CD14-positive monocyte (primary cell): Measurements from ENCODE around the gene ARHGEF6. TPM values are rescaled to one million over a fixed set of nuclear protein-coding genes. Genes with fewer than 3 reads are reported as not detected.

Experiments
- DNase-seq, 3 donors: peaks; one replicate each; pipeline ENCODE4 v3.0.0-alpha.2; 2011 to 2022
- H2AFZ ChIP-seq: 2 replicates; pipeline ENCODE4 v1.6.0; 2012; ENCODE audit warnings: mild to moderate bottlenecking, low read depth, low read length, inconsistent platforms; ENCODE audit not compliant: insufficient read depth, poor library complexity, severe bottlenecking
- H3K27ac ChIP-seq, 2 donors: 1 replicate in 1 of 2; 2 replicates in 1 of 2; pipeline ENCODE4 v1.5.1; 2012 to 2013; ENCODE audit warnings: low read length in 2 of 2, control low read depth in 1 of 2, inconsistent platforms in 1 of 2, low read depth in 1 of 2, mild to moderate bottlenecking in 1 of 2
- H3K27me3 ChIP-seq, 2 donors: one replicate each; pipeline versions ENCODE4 v1.6.0 to v1.6.1; 2011 to 2013; ENCODE audit warnings: low read length in 2 of 2; ENCODE audit not compliant: control insufficient read depth in 2 of 2, insufficient read depth in 2 of 2
- H3K36me3 ChIP-seq, 2 donors: replicated peaks in 1 of 2; 1 replicate in 1 of 2; 2 replicates in 1 of 2; pipeline versions ENCODE4 v1.5.1 to v1.6.1; 2012 to 2013; ENCODE audit warnings: low read length in 2 of 2, control low read depth in 1 of 2, inconsistent platforms in 1 of 2, mild to moderate bottlenecking in 1 of 2; ENCODE audit not compliant: insufficient read depth in 2 of 2, control insufficient read depth in 1 of 2
- H3K4me1 ChIP-seq, 2 donors: 1 replicate in 1 of 2; 2 replicates in 1 of 2; pipeline versions ENCODE4 v1.5.1 to v1.6.1; 2012 to 2013; ENCODE audit warnings: low read length in 2 of 2, control low read depth in 1 of 2, inconsistent platforms in 1 of 2, mild to moderate bottlenecking in 1 of 2, moderate library complexity in 1 of 2; ENCODE audit not compliant: insufficient read depth in 2 of 2, control insufficient read depth in 1 of 2
- H3K4me2 ChIP-seq: replicated peaks from 2 replicates; pipeline ENCODE3; 2012; ENCODE audit warnings: low read length, moderate library complexity, mild to moderate bottlenecking; ENCODE audit not compliant: poor library complexity, severe bottlenecking; ENCODE audit errors: extremely low read depth
- H3K4me3 ChIP-seq, 3 experiments: fragments of 200-600 bp in 1 of 3; sonication (generic) in 1 of 3; replicated peaks in 1 of 3; 1 replicate in 2 of 3; 2 replicates in 1 of 3; pipeline ENCODE4 v1.5.1; 2011 to 2013; ENCODE audit warnings: low read length in 3 of 3, mild to moderate bottlenecking in 3 of 3, control low read depth in 2 of 3, low read depth in 2 of 3, inconsistent platforms in 1 of 3, moderate library complexity in 1 of 3
- H3K79me2 ChIP-seq: 2 replicates; pipeline ENCODE4 v1.6.0; 2012; ENCODE audit warnings: mild to moderate bottlenecking, control low read depth, inconsistent platforms, low read length, moderate library complexity; ENCODE audit not compliant: insufficient read depth
- H3K9ac ChIP-seq: 2 replicates; pipeline ENCODE4 v1.6.0; 2017; ENCODE audit warnings: low read length, mild to moderate bottlenecking; ENCODE audit not compliant: insufficient read depth, poor library complexity, severe bottlenecking
- H3K9me3 ChIP-seq, 2 donors: replicated peaks in 1 of 2; 1 replicate in 1 of 2; 2 replicates in 1 of 2; pipeline versions ENCODE4 v1.5.1 to v1.6.1; 2012 to 2013; ENCODE audit warnings: low read length in 2 of 2, control low read depth in 1 of 2; ENCODE audit not compliant: control insufficient read depth in 1 of 2, insufficient read depth in 1 of 2
- H4K20me1 ChIP-seq: 2 replicates; pipeline ENCODE4 v1.6.0; 2012; ENCODE audit warnings: mild to moderate bottlenecking, low read length, control low read depth, moderate library complexity; ENCODE audit not compliant: insufficient read depth
- H3K27ac Mint-ChIP-seq, 7 donors: one replicate each; pipeline ENCODE4 v1.8.0; 2020; ENCODE audit warnings: mild to moderate bottlenecking in 7 of 7, mixed read lengths in 7 of 7, moderate library complexity in 6 of 7, inconsistent platforms in 2 of 7
- H3K27me3 Mint-ChIP-seq, 3 donors: one replicate each; pipeline ENCODE4 v1.8.0; 2021 to 2022; ENCODE audit warnings: low read depth in 3 of 3, mild to moderate bottlenecking in 3 of 3, mixed read lengths in 3 of 3, moderate library complexity in 3 of 3, inconsistent platforms in 1 of 3
- H3K36me3 Mint-ChIP-seq, 2 donors: one replicate each; pipeline ENCODE4 v1.8.0; 2020; ENCODE audit warnings: mixed read lengths in 2 of 2, inconsistent platforms in 1 of 2, mild to moderate bottlenecking in 1 of 2
- H3K4me1 Mint-ChIP-seq: one replicate; pipeline ENCODE4 v1.8.0; 2020; ENCODE audit warnings: mild to moderate bottlenecking, mixed read lengths
- H3K4me3 Mint-ChIP-seq, 2 donors: one replicate each; pipeline ENCODE4 v1.8.0; 2020; ENCODE audit warnings: mild to moderate bottlenecking in 2 of 2, mixed read lengths in 2 of 2, moderate library complexity in 1 of 2
- H3K9me3 Mint-ChIP-seq, 7 donors: one replicate each; pipeline ENCODE4 v1.8.0; 2020 to 2022; ENCODE audit warnings: mixed read lengths in 7 of 7, mild to moderate bottlenecking in 6 of 7, moderate library complexity in 6 of 7, inconsistent platforms in 2 of 7
- WGBS: methylation state at CpG from one replicate; pipeline ENCODE4 v1.1.5; 2013; ENCODE audit warnings: missing lambda C conversion rate; ENCODE audit not compliant: insufficient coverage; 5-methylcytosine and 5-hydroxymethylcytosine counted together
- intact Hi-C, 2 donors: fragments of 100-400 bp; cut with micrococcal nuclease; formaldehyde crosslinking; loops; one replicate each; pipeline versions ENCODE4 v1.15.0 to v1.15.1; 2023
- polyA plus RNA-seq, 3 donors: library from polyadenylated mRNA; depleted of rRNA in 1 of 3; unstranded in 2 of 3; stranded (reverse) in 1 of 3; fragments of 300-500 nt in 2 of 3; fragments of >200 nt in 1 of 3; fragmentation: Illumina TruSeq in 2 of 3; gene quantifications; 1 replicate in 2 of 3; 2 replicates in 1 of 3; pipeline ENCODE4 v1.2.3, GENCODE V29; 2012 to 2021
- TF ChIP-seq, protein P1 (sequence below): fragments of 200-600 bp; IDR thresholded peaks from one replicate; pipeline ENCODE4 v1.8.0; 2022; ENCODE audit warnings: antibody characterized with exemption, mild to moderate bottlenecking

The ARHGEF6 gene
- polyA plus RNA-seq, 3 donors, result 51.4 to 79.2 (median 57.0) TPM

DNA sequence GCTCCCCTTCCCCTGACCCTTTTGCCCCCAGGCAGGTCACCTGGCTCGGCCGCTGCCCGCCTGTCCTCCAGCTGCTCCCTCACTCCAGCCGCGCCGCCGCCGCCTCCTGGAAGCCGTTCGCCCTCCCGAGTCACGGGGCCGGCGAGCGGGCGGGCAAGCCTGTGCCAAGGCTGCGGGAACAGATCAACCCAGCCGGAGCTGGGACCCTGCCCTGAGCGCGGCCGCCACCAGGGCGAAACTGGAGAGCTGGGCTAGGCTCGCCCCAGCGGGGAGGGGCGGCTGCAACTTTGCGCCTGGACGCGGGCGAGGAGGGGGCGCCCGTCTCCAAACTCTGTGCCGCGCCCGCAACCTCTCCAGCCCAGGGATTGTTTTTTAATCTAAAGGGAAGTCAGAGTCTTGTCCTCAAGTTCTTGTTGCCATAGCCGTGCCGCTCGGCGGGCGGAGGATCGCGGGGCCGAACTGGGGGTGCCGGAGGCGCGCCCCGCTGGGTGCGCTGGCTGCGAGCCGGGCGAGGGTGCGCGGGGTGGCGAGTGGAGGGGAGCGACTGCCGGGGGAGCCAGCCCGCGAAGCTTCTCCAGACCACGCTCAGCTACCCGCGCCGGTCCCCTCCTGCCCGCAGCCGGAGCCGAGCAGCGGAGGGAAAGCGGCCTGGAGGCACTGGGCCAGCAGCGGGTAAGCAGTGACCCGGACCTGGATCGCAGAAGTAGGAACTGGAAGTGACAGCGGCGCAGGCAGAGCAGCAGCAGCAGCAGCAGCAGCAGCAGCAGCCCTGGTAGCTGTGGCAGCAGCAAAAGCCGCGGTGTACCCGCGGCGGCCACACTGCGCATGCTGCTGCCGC, 13.4 kb downstream of the ARHGEF6 start:
- Histone ChIP-seq H3K9ac (peak overlapping the region; percentile 71), H2AFZ (peak overlapping the region; percentile 72), H3K27me3 (no peaks in the 10 kb centered on the region), H3K27ac (peak overlapping the region; percentile 70 to 75), H3K9me3 (no peaks in the 10 kb centered on the region), H4K20me1 (no peaks in the 10 kb centered on the region), H3K4me1 (peaks cover 25 to 32% of the 10 kb centered on the region in 2 donors), H3K79me2 (peaks cover 87% of the 10 kb centered on the region), H3K4me2 (peak overlapping the region; percentile 73), H3K36me3 (no peaks in the 10 kb centered on the region), H3K4me3 (peak overlapping the region; percentile 56 to 78 (median 72))
- peak overlapping the region; percentile 75 to 94 (median 91) for H3K27ac Mint-ChIP-seq
- peaks cover 0 to 8% (median 0%) of the 10 kb centered on the region in 3 donors for H3K27me3 Mint-ChIP-seq
- WGBS, result under 1% methylated on average over 59 of the region's 78 CpGs
- H3K4me1 Mint-ChIP-seq, result peaks cover 36% of the 10 kb centered on the region
- peak; percentile 57 to 69 (median 64) for DNase-seq
- H3K4me3 Mint-ChIP-seq, result peak overlapping the region; percentile 81 to 86
- TF ChIP-seq, protein P1, sequence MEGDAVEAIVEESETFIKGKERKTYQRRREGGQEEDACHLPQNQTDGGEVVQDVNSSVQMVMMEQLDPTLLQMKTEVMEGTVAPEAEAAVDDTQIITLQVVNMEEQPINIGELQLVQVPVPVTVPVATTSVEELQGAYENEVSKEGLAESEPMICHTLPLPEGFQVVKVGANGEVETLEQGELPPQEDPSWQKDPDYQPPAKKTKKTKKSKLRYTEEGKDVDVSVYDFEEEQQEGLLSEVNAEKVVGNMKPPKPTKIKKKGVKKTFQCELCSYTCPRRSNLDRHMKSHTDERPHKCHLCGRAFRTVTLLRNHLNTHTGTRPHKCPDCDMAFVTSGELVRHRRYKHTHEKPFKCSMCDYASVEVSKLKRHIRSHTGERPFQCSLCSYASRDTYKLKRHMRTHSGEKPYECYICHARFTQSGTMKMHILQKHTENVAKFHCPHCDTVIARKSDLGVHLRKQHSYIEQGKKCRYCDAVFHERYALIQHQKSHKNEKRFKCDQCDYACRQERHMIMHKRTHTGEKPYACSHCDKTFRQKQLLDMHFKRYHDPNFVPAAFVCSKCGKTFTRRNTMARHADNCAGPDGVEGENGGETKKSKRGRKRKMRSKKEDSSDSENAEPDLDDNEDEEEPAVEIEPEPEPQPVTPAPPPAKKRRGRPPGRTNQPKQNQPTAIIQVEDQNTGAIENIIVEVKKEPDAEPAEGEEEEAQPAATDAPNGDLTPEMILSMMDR, result peak; percentile 49
- H3K36me3 Mint-ChIP-seq, result peaks cover 14 to 17% of the 10 kb centered on the region in 2 donors
- intact Hi-C loops, result loop anchor here in 1 of 2 donors (2.0 to 10.0 kb wide), 2 partner anchors 13 to 87 kb away; partner anchors contain the start of gene ARHGEF6
- H3K9me3 Mint-ChIP-seq, result peaks cover 0 to 3% (median 0%) of the 10 kb centered on the region in 7 donors

DNA sequence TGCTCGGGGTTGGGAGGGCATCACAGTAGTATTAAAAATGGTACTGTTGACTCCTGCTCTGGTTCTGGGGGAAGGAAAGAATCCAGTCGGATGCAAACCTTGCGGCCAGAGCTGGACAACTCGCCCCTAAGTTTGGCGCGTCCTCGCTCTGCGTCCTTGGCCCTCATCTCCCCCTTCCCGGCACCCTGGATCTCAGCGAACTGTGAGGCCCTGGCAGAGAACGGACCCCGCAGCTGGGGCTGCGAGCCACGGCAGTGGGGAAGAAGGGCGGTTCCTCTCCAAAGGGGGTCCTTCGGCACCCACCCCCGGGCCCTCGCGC, 14.0 kb downstream of the ARHGEF6 start:
- peaks cover 87% of the 10 kb centered on the region for H3K79me2 ChIP-seq
- peak overlapping the region; percentile 81 to 86 for H3K4me3 Mint-ChIP-seq
- peaks cover 10 to 13% of the 10 kb centered on the region in 2 donors for H3K36me3 Mint-ChIP-seq
- H3K36me3 ChIP-seq, result no peaks in the 10 kb centered on the region
- H3K9me3 Mint-ChIP-seq, result peaks cover 0 to 3% (median 0%) of the 10 kb centered on the region in 7 donors
- H3K4me1 ChIP-seq, result peaks cover 25 to 32% of the 10 kb centered on the region in 2 donors
- intact Hi-C loops, result loop anchor here in 1 of 2 donors (2.0 to 10.0 kb wide), 2 partner anchors 14 to 88 kb away; partner anchors contain the start of gene ARHGEF6
- peak overlapping the region; percentile 73 for H3K4me2 ChIP-seq
- peaks cover 33% of the 10 kb centered on the region for H3K4me1 Mint-ChIP-seq
- peak overlapping the region; percentile 72 for H2AFZ ChIP-seq
- no peaks in the 10 kb centered on the region for H3K27me3 ChIP-seq
- H3K9me3 ChIP-seq, result no peaks in the 10 kb centered on the region
- peak overlapping the region; percentile 71 for H3K9ac ChIP-seq
- peak overlapping the region; percentile 70 to 75 for H3K27ac ChIP-seq
- H4K20me1 ChIP-seq, result no peaks in the 10 kb centered on the region
- TF ChIP-seq, protein P1, result no peak
- peak overlapping the region; percentile 56 to 78 (median 72) for H3K4me3 ChIP-seq
- H3K27ac Mint-ChIP-seq, result peak overlapping the region in 3 of 7 donors; percentile 18 to 93 (median 68)
- peaks cover 0 to 8% (median 0%) of the 10 kb centered on the region in 3 donors for H3K27me3 Mint-ChIP-seq
- WGBS, result 0% methylated on average over 6 of the region's 19 CpGs
- no peak for DNase-seq
